ENCODE data around the gene JAZF1.

Gene JAZF1

GRCh38 chr7:27839099-27839498 is 341.5 kb downstream of the JAZF1 start:
- H3K27ac ChIP-seq: no peak overlapping the region
- H3K36me3 ChIP-seq (ENCODE audit: insufficient read depth): no peaks in the 10 kb centered on the region; the same call in 1 of the 2 replicates
- no peak for TF ChIP-seq CTCF (conservative IDR thresholded peaks at IDR 0.05; ENCODE audit: low read depth, low read length)
- no peak overlapping the region for H3K4me2 ChIP-seq
- H4K20me1 ChIP-seq (ENCODE audit: insufficient read depth): no peaks in the 10 kb centered on the region
- H3K79me2 ChIP-seq (ENCODE audit: insufficient read depth, low read depth): no peaks in the 10 kb centered on the region
- no peak overlapping the region for H2AFZ ChIP-seq (ENCODE audit: low read depth)
- H3K4me3 ChIP-seq (IDR thresholded peaks at IDR 0.05; ENCODE audit: insufficient read depth, low read depth, low read length): no peak overlapping the region
- H3K27me3 ChIP-seq (ENCODE audit: insufficient read depth, low read depth): no peaks in the 10 kb centered on the region
- no peaks in the 10 kb centered on the region for H3K4me1 ChIP-seq (ENCODE audit: low read depth, poor library complexity, severe bottlenecking)
- H3K9ac ChIP-seq: no peak overlapping the region

GRCh38 chr7:27836536-27836935 is 344.1 kb downstream of the JAZF1 start:
- Histone ChIP-seq H3K9ac (no peak overlapping the region), H3K27ac (no peak overlapping the region), H3K79me2 (ENCODE audit: insufficient read depth, low read depth) (no peaks in the 10 kb centered on the region), H4K20me1 (ENCODE audit: insufficient read depth) (no peaks in the 10 kb centered on the region), H3K4me1 (ENCODE audit: low read depth, poor library complexity, severe bottlenecking) (no peaks in the 10 kb centered on the region), H3K4me3 (IDR thresholded peaks at IDR 0.05; ENCODE audit: insufficient read depth, low read depth, low read length) (no peak overlapping the region), H3K36me3 (ENCODE audit: insufficient read depth) (no peaks in the 10 kb centered on the region; the same call in 1 of the 2 replicates), H2AFZ (ENCODE audit: low read depth) (no peak overlapping the region), H3K27me3 (ENCODE audit: insufficient read depth, low read depth) (no peaks in the 10 kb centered on the region), H3K4me2 (no peak overlapping the region)
- TF ChIP-seq CTCF (conservative IDR thresholded peaks at IDR 0.05; ENCODE audit: low read depth, low read length): no peak

- no peaks in the 10 kb centered on the region for H3K4me1 ChIP-seq (ENCODE audit: low read depth, poor library complexity, severe bottlenecking)
- H2AFZ ChIP-seq (ENCODE audit: low read depth): no peak overlapping the region
- no peak overlapping the region for H3K9ac ChIP-seq
- no peak overlapping the region for H3K4me3 ChIP-seq (IDR thresholded peaks at IDR 0.05; ENCODE audit: insufficient read depth, low read depth, low read length)
- no peak overlapping the region for H3K27ac ChIP-seq
- H4K20me1 ChIP-seq (ENCODE audit: insufficient read depth): no peaks in the 10 kb centered on the region
- H3K27me3 ChIP-seq (ENCODE audit: insufficient read depth, low read depth): no peaks in the 10 kb centered on the region
- no peaks in the 10 kb centered on the region for H3K79me2 ChIP-seq (ENCODE audit: insufficient read depth, low read depth)
- no peak for TF ChIP-seq CTCF (conservative IDR thresholded peaks at IDR 0.05; ENCODE audit: low read depth, low read length)
- no peaks in the 10 kb centered on the region; the same call in 1 of the 2 replicates for H3K36me3 ChIP-seq (ENCODE audit: insufficient read depth)
- H3K4me2 ChIP-seq: no peak overlapping the region
These were observed 345.2 kb downstream of the JAZF1 start for GRCh38 chr7:27835376-27835775.

- Histone ChIP-seq H3K4me1 (ENCODE audit: low read depth, poor library complexity, severe bottlenecking) (no peaks in the 10 kb centered on the region), H3K79me2 (ENCODE audit: insufficient read depth, low read depth) (no peaks in the 10 kb centered on the region), H2AFZ (ENCODE audit: low read depth) (no peak overlapping the region), H4K20me1 (ENCODE audit: insufficient read depth) (no peaks in the 10 kb centered on the region), H3K9ac (no peak overlapping the region), H3K27ac (no peak overlapping the region), H3K27me3 (ENCODE audit: insufficient read depth, low read depth) (no peaks in the 10 kb centered on the region), H3K4me2 (no peak overlapping the region), H3K4me3 (IDR thresholded peaks at IDR 0.05; ENCODE audit: insufficient read depth, low read depth, low read length) (no peak overlapping the region), H3K36me3 (ENCODE audit: insufficient read depth) (no peaks in the 10 kb centered on the region; the same call in 1 of the 2 replicates)
- TF ChIP-seq CTCF (conservative IDR thresholded peaks at IDR 0.05; ENCODE audit: low read depth, low read length): no peak
These were observed 346.2 kb downstream of the JAZF1 start for GRCh38 chr7:27834179-27834921.
